MM.1S (cell line): ENCODE data around the gene CTNNA3.

ENCODE experiments used
- DNase-seq: peaks from one replicate; pipeline ENCODE4 v3.0.0-alpha.2; 2015
- H2AFZ ChIP-seq: fragments of 300-600 bp; sonication (generic); 2 replicates; pipeline ENCODE4 v1.6.0; 2016; ENCODE audit warnings: antibody characterized with exemption, low read length
- H3F3A ChIP-seq: fragments of 300-600 bp; sonication (generic); 2 replicates; pipeline ENCODE4 v1.6.1; 2016; ENCODE audit warnings: mild to moderate bottlenecking, antibody characterized with exemption, low read length, moderate library complexity, mixed read lengths; ENCODE audit not compliant: insufficient read depth
- H3K27ac ChIP-seq: fragments of 300-600 bp; sonication (generic); 2 replicates; pipeline ENCODE4 v1.5.1; 2016; ENCODE audit warnings: mild to moderate bottlenecking, low read length
- H3K27me3 ChIP-seq: fragments of 300-600 bp; sonication (generic); replicated peaks from 2 replicates; pipeline ENCODE4 v1.6.0; 2016; ENCODE audit warnings: low read length; ENCODE audit not compliant: insufficient read depth
- H3K36me3 ChIP-seq: fragments of 300-600 bp; sonication (generic); replicated peaks from 2 replicates; pipeline ENCODE4 v1.6.1; 2016; ENCODE audit warnings: mild to moderate bottlenecking, low read length, mixed read lengths; ENCODE audit not compliant: insufficient read depth
- H3K4me1 ChIP-seq: fragments of 300-600 bp; sonication (generic); 2 replicates; pipeline ENCODE4 v1.6.1; 2016; ENCODE audit warnings: low read length, mixed read lengths
- H3K4me2 ChIP-seq: fragments of 300-600 bp; sonication (generic); 2 replicates; pipeline ENCODE4 v1.6.0; 2016; ENCODE audit warnings: low read depth, low read length
- H3K4me3 ChIP-seq: fragments of 300-600 bp; sonication (generic); 2 replicates; pipeline ENCODE4 v1.5.1; 2016; ENCODE audit warnings: low read length, mixed read lengths
- H3K79me2 ChIP-seq: fragments of 300-600 bp; sonication (generic); 2 replicates; pipeline ENCODE4 v1.6.1; 2016; ENCODE audit warnings: mixed run types, low read length, mixed read lengths
- H3K9ac ChIP-seq: fragments of 300-600 bp; sonication (generic); 2 replicates; pipeline ENCODE4 v1.6.1; 2016; ENCODE audit warnings: low read length, mixed read lengths
- H3K9me2 ChIP-seq: fragments of 300-600 bp; sonication (generic); replicated peaks from 2 replicates; pipeline ENCODE4 v1.6.1; 2016; ENCODE audit warnings: mild to moderate bottlenecking, low read length, mixed read lengths; ENCODE audit not compliant: insufficient read depth
- H3K9me3 ChIP-seq: fragments of 300-600 bp; sonication (generic); replicated peaks from 2 replicates; pipeline ENCODE4 v1.6.1; 2016; ENCODE audit warnings: mild to moderate bottlenecking, low read length, mixed read lengths; ENCODE audit not compliant: insufficient read depth
- H4K20me1 ChIP-seq: fragments of 300-600 bp; sonication (generic); 2 replicates; pipeline ENCODE4 v1.6.1; 2016; ENCODE audit warnings: mild to moderate bottlenecking, low read length, moderate library complexity, mixed read lengths; ENCODE audit not compliant: insufficient read depth
- CTCF ChIP-seq: fragments of 300-600 bp; sonication (generic); IDR thresholded peaks from 2 replicates; pipeline ENCODE4 v1.5.1; 2016; ENCODE audit warnings: antibody characterized with exemption, low read length, mixed read lengths
- EZH2 ChIP-seq: fragments of 300-600 bp; sonication (generic); optimal IDR thresholded peaks from 2 replicates; pipeline ENCODE3; 2017; ENCODE audit warnings: low read depth, mild to moderate bottlenecking, antibody characterized with exemption, low read length, mixed read lengths
- EZH2phosphoT487 ChIP-seq: fragments of 300-600 bp; sonication (generic); IDR thresholded peaks from 2 replicates; pipeline ENCODE4 v1.6.1; 2018; ENCODE audit warnings: antibody characterized with exemption, low read length

CTNNA3 gene

DNA sequence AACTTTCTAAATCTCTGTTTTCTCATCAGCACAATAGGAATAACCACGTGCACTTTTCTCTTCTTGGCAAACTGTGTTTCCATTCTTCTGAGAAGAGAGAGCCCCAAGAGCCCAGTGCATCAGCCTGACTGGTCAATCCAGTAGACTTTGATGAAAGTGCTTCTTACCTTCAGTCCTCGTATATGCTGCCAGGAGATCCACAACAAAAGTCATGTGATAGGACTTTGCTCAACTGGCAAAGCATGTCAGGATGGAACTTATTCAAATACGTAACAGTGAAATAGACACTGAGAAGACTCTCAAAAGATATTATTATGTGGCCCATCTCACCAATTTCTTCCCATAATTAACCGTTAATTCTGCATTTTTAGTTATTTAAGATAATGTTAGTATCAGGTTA, 1801.6 kb downstream of the CTNNA3 start:
- no peak overlapping the region for H3K4me2 ChIP-seq
- H3K79me2 ChIP-seq = no peaks in the 10 kb centered on the region
- peaks cover 4% of the 10 kb centered on the region; the same call in 1 of the 2 replicates for H3F3A ChIP-seq
- DNase-seq = no peak
- TF ChIP-seq EZH2 (no peak), EZH2phosphoT487 (no peak), CTCF (no peak)
- H3K9me2 ChIP-seq = no peaks in the 10 kb centered on the region
- H3K36me3 ChIP-seq = no peaks in the 10 kb centered on the region
- H3K4me1 ChIP-seq = peaks cover 7% of the 10 kb centered on the region; the same call in 1 of the 2 replicates
- H3K27ac ChIP-seq = no peak overlapping the region
- no peak overlapping the region for H3K4me3 ChIP-seq
- no peak overlapping the region for H3K9ac ChIP-seq
- no peaks in the 10 kb centered on the region for H4K20me1 ChIP-seq
- H2AFZ ChIP-seq = no peak overlapping the region
- no peaks in the 10 kb centered on the region for H3K9me3 ChIP-seq
- H3K27me3 ChIP-seq = no peaks in the 10 kb centered on the region

DNA sequence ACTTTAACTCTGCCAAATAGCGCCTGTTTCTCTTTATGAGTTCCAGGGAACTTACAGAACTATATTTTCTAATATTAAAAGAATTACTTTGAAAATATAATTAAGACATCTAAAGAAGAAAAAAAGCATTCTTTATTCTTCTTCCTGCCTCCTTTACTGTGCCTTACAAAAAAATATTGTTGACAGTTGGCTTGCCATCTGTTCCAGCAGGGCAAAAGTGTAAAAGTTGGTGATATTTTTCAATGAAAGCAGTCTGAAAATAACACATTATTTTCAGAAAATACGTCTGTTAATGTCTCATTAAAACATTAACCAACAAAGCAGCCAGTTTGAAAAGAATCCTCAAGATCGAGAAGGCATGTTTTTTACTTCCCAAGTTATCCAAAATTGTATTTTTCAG, 1802.3 kb downstream of the CTNNA3 start:
- H3K9me2 ChIP-seq = no peaks in the 10 kb centered on the region
- TF ChIP-seq EZH2phosphoT487 = no peak
- no peak for TF ChIP-seq CTCF
- TF ChIP-seq EZH2 = no peak

GRCh38 chr10:65892284-65892683, 1803.7 kb downstream of the CTNNA3 start:
- Histone ChIP-seq H2AFZ (no peak overlapping the region), H3K4me2 (no peak overlapping the region), H3K9me2 (no peaks in the 10 kb centered on the region), H3K4me3 (no peak overlapping the region), H3K9ac (no peak overlapping the region), H3F3A (peaks cover 4% of the 10 kb centered on the region; the same call in 1 of the 2 replicates), H3K9me3 (no peaks in the 10 kb centered on the region), H3K79me2 (no peaks in the 10 kb centered on the region), H4K20me1 (no peaks in the 10 kb centered on the region), H3K4me1 (peaks cover 7% of the 10 kb centered on the region; the same call in 1 of the 2 replicates), H3K27ac (no peak overlapping the region), H3K27me3 (no peaks in the 10 kb centered on the region), H3K36me3 (no peaks in the 10 kb centered on the region)
- DNase-seq = no peak
- TF ChIP-seq EZH2phosphoT487 = no peak
- no peak for TF ChIP-seq EZH2
- no peak for TF ChIP-seq CTCF

More for the DNA sequence above, 1802.3 kb downstream of the CTNNA3 start:
- Histone ChIP-seq H3K27ac (no peak overlapping the region), H3K4me2 (no peak overlapping the region), H3K27me3 (no peaks in the 10 kb centered on the region), H3F3A (peaks cover 4% of the 10 kb centered on the region; the same call in 1 of the 2 replicates), H3K9me3 (no peaks in the 10 kb centered on the region), H2AFZ (no peak overlapping the region), H4K20me1 (no peaks in the 10 kb centered on the region), H3K36me3 (no peaks in the 10 kb centered on the region), H3K4me3 (no peak overlapping the region), H3K9ac (no peak overlapping the region), H3K4me1 (peaks cover 7% of the 10 kb centered on the region; the same call in 1 of the 2 replicates), H3K79me2 (no peaks in the 10 kb centered on the region)
- no peak for DNase-seq
